HG03039 (cell line): Measurements from ENCODE around the gene SYNGR3.
"Not testable (repeated sequence)": the region's sequence is repeated elsewhere in the genome, so short reads cannot be mapped to it uniquely, and the experiment has no call there.

Experiments used
- ATAC-seq: cut with Tn5 transposase; IDR thresholded peaks from one replicate; pipeline ENCODE4 v1.9.1; 2021; ENCODE audit warnings: mild to moderate bottlenecking, moderate library complexity; ENCODE audit not compliant: unreplicated experiment

Gene SYNGR3

GRCh38 chr16:1959269-1960039 is 30.3 kb upstream of the SYNGR3 start, which contains the start of gene NDUFB10:
TSS of gene NDUFB10 (plus strand) at chr16:1959538. CDS start at chr16:1959625, 87 bp downstream.
- ATAC-seq, result peak; percentile 63

- ATAC-seq, result no peak
These were observed 28.8 kb upstream of the SYNGR3 start for GRCh38 chr16:1960665-1961630.

DNA sequence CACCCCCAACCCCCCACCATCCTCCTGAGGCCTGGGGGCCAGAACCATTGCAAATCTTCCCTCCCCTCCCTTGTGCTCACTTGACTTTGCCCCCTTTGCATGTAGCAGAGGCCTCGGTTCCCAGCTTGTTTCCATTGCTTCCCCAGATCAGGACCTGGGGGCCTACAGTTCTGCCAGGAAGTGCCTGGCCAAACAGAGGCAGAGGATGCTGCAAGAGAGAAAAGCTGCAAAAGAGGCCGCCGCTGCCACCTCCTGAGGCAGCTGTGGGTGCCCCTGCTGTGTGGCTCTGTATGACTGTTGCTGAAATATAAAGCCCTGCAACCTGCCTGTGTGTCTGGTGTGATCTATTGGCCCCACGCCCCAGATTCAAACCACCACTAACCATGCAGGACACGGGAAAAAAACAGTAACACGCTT is 28.1 kb upstream of the SYNGR3 start:
- no peak for ATAC-seq

DNA sequence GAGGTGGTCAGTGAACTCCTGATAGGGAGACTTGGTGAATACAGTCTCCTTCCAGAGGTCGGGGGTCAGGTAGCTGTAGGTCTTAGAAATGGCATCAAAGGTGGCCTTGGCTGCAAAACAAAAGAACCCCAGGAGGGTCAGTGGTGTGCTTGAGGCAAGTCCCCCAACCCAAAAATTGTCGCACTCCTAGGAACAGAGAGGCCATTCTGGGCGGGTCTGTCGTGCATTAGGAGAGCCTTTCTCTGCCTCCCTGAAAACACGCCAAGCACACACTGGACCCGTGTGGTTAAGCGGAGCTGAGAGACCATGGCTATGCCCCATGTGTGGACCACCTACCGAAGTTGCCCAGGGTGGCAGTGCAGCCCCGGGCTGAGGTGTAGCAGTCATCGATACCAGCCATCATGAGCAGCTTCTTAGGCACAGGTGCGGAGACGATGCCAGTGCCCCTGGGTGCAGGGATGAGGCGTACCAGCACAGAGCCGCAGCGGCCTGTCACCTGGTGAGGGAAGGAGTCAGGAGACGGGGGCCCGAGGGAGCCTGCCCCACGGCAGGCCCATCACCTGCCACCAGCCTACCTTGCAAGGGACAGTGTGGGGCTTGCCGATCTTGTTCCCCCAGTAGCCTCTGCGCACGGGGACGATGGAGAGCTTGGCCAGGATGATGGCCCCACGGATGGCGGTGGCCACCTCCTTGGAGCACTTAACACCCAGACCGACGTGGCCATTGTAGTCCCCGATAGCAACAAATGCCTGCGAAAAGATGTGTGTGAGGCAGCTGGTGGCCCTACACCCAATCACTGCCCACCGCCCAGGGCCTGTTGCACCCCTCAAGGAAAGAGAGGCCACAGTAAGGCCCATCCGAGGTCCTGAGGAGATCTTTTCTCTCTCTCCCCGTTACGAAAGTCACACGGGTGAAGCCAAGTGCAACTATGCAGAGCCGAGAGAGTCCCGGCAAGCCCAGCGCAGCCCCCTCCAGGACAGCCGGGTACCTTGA is 27.3 kb upstream of the SYNGR3 start:
- not testable (repeated sequence) for ATAC-seq

- no peak for ATAC-seq
These were observed 25.8 kb upstream of the SYNGR3 start for GRCh38 chr16:1963806-1964505.

DNA sequence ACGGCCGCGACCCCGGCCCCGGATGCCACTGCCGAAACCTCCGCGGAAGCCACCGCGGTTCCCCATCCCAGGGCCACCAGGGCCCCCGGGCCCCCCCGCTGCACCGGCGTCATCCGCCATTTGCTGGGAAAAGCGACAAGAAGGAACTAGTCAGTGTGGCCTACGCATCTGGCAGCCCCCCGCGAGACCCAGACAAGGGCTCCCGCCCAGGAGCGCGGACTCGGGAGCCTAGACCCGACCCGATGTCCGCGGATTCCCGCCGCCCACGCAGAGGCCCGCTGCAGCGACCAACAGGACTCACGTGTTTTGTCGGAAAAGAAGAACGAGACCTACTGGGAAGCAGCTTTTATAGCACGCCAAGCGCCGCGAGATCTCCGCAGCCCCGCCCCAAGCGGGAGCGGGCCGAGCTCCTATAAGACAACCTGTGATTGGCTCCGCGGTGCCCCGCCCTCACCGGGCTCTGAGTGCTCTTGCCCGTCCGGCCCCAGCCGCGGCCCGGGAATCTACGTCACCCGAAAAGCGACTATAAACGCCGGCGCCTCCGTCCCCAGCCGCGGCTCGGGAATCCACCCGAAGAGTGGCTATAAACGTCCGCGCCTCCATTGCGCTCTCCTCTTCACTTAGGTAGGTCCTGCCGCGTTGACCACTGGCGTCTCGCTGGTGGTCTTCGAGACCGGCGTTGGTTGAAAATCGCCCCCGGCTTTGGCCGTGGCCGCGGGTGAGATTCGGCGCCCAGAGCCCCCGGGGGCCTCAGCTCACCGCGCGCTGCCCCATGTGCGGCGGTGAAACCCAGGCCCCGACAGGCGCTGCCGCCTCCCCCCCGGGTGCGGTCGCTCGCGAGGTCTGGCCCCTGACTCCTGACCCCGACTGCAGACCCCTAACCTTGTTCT is 25.0 kb upstream of the SYNGR3 start, which contains the start of gene RPS2:
RPS2 (minus strand) TSS at position 321 of the 890 bp plus-strand sequence; CDS start at position 120, 201 bp downstream.
- ATAC-seq, result peak; percentile 78

DNA sequence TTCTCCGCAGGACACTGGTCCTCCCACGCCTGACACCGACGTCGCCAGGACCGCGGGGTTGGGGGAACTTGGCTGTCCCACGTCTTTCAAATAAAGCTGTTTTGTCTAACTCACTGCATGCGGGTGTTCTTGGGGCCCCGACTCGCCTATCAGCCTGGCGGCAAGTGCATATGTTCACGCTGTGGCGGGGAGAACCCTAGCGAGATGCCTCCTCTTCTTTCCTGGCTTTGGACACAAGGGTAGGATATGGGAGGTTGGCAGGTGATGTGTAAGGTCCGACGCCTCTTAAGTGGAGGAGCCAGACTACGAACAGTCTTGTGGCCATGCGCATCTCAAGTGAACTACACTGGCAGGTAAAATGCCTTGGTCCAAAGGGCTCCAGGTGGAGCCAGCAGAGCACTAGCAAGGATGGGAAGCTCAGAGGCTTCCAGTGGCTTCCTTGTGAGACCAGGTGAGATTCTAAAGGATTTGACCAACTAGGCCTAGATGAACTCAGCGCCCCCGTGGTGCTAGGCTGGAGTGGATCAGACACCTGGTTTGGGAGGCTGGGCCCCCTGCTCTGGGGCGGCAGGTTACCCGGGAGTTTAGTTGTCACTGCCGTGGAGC is 24.3 kb upstream of the SYNGR3 start:
- no peak for ATAC-seq

DNA sequence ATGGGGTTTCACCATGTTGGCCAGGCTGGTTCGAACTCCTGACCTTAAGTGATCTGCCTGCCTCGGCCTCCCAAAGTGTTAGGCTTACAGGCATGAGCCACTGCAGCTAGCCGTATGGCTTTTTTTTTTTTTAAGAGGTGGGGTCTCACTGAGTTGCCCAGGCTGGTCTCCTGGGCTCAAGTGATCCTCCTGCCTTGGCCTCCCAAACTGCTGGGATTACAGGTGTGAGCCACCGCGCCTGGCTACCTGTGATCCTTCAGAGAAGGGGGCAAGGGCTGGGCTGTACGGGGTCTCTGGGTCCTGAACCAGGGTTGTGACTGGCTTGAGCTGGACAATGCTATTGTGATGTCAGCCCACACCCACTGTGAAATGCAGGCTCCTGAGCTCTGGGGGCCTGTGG is 23.3 kb upstream of the SYNGR3 start, which contains the start of gene RNF151:
RNF151 (plus strand) TSS at position 397 of the 400 bp plus-strand sequence. CDS start 26 bp downstream, outside the sequence.
- no peak for ATAC-seq

GRCh38 chr16:1968146-1968953 is 21.4 kb upstream of the SYNGR3 start:
- ATAC-seq, result no peak

DNA sequence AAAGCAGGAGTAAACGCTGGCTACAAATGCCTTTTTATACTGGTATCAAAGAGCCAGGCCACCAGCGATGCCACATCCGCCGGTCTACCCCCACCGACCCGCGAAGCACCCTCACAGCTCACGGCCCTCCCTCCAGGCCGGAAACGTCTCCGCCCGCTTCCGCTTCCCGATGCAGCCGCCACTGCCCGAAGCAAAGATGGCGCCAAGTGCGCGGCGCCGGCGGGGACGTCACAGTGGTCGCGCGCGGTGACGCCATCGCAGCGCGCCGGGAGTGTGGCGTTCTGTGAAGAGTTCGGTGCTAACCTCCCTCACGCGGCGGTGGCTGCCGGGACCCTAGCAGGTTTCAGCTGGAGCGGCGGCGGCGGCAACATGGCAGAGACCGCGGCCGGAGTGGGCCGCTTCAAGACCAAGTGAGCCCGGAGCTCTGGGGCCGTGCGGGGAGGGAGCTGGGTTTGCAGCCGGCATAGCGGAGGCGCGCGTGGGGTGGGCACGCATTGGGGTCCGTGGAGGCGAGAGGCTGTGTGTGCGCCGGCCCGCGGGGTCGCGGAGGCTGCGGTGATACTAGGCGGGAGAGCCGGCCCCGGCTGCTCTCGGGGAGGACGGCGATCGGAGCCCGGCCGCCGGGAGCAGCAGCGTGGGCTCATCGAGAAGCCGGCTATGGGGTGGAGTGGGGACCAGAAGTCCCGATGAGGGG is 17.8 kb upstream of the SYNGR3 start, which contains the start of gene TBL3:
TBL3 (plus strand) TSS at position 258 of the 694 bp plus-strand sequence; CDS start at position 370, 112 bp downstream.
- peak; percentile 60 for ATAC-seq

DNA sequence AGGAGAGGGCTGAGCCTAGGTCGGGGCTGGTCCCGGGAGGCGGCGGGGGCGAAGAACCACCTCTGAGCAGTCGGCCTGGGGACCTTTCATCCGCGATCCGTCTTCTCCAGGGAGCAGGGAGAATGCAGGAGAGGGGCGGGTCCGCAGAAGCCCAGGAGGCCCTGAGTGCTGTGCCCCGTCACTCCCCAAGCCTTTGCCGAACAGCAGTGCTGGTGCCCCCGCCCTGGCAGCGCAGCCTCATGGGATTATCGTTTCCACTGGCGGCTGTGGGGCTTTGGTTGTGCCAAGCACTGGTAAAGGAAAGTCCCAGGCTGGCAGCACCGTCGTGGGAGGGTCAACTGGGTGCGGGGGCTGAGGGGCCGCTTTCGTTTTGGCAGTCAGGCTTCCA is 17.3 kb upstream of the SYNGR3 start:
- ATAC-seq, result no peak

DNA sequence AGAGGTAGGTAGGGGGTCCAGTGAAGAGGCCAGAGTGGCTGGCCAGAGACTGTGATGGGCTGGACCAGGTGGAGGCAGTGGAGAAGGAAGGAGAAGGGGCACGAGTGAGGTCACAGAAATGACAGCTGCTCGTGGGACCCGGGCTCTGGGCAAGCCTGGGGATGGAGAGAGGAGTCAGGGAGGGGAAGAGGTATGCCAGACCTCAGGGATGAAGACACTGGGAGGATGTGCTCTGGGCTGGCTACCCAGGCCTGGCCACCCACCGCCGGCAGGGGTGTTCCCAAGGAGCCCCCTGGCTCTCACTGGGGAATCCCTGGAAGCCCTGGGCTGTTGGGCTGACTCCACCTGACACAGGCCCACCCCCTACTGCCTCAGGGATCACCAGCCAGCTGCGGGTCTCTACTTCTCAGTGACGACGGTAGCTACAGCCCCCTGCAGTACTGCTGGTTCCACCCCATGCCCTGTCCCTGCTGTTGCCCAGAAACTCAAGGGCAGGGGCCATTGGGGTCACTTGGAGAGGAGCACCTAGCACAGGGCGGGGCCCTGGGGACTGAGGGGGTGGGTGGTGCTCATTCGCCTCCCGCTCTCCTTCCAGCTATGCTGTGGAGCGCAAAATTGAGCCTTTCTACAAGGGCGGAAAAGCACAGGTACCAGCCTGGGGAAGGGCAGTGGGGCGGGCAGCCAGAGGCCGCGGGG is 16.2 kb upstream of the SYNGR3 start:
- no peak for ATAC-seq

- ATAC-seq, result no peak
These were observed 15.4 kb upstream of the SYNGR3 start for GRCh38 chr16:1974157-1975070.

GRCh38 chr16:1975432-1976215 is 14.1 kb upstream of the SYNGR3 start:
- ATAC-seq, result no peak
